ENCODE results near the gene PDE5A.
A peak's percentile ranks its signal among the peaks of the same experiment; 100 is the strongest.

Gene PDE5A

GRCh38 chr4:119585771-119586170, 42.8 kb downstream of the PDE5A start:
- no peak for DNase-seq (ENCODE audit: low read depth in 2 of 2)

GRCh38 chr4:119581190-119581873, 47.3 kb downstream of the PDE5A start:
- DNase-seq (ENCODE audit: low read depth in 2 of 2): no peak

- no peak for DNase-seq (ENCODE audit: low read depth in 2 of 2)
These were observed 48.3 kb downstream of the PDE5A start for GRCh38 chr4:119580293-119580692.

- DNase-seq (ENCODE audit: low read depth in 2 of 2): no peak
These were observed 48.8 kb downstream of the PDE5A start for GRCh38 chr4:119579823-119580222.

DNA sequence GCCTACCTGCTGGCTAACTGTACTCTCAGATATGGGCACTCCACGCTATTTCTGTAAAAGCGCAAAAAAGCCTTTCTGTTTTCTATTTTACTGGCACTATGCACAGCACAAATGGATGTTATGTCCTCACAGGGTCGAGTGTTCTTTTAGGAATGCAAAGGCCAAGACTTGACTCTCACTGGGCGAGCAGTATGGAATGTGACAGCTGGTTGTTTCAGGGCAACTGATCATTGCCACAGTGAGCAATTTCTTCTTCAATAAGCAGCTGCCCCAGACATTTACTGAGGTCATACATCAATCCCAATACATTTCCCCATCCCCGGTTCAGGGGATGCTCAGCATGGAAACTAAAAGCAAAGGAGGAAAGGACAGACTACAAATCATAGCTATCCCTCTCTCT, 58.2 kb downstream of the PDE5A start:
- DNase-seq (ENCODE audit: low read depth in 2 of 2): no peak

GRCh38 chr4:119564106-119564505, 64.5 kb downstream of the PDE5A start:
- DNase-seq (ENCODE audit: low read depth in 2 of 2): no peak

- DNase-seq (ENCODE audit: low read depth in 2 of 2): peak; percentile 16 to 30
These were observed 69.5 kb downstream of the PDE5A start for GRCh38 chr4:119559044-119559647.

DNA sequence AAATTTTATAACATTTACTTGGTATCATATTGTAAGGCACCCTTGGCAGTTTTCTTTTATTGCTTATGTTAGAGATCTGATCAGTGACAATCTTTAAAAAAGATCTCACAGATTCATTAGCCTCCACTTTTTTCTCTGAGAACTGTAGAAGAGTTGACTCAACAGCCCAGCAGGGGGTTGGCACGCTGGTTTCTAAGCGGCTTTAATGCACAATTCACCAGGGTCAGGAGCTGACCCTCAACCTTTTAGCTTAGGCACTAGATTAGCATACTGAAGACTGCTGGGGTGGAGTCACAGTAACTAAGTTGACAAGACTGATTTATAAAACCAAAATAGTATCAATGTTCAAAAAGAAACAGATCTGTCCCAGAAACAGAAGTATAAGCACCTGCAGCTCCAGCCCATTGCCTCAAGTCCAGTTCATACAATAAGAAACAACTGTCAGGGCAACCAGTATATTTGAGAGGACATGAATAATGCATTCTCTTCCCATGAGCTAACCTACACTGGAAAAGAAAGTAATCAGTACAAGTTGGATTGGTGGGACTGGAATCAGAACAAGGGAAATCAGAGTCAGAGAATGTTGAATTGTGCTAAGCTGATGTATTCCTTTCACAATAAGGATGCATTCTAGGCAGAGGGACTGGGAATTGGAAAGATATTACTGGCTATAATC, 77.6 kb downstream of the PDE5A start:
- DNase-seq (ENCODE audit: low read depth in 2 of 2): no peak

DNA sequence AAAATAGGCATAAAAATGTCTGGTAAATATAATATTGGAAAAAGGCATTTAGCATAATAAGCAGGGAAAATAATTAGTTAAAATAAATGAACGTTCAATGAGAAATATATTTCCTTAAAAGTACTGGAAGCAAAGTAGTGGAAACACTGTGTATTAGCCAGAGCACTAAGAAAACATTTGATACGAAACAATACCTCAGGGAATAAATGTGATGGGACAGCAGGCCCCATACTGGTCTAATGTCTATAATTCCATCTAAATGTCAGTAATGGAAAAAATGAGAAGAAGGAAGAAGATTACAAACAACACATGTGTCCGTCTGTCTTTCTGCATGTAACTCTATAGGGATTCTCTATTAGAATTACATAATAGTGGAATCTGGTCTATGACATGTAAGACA, 79.0 kb downstream of the PDE5A start:
- DNase-seq (ENCODE audit: low read depth in 2 of 2): no peak

- no peak for DNase-seq (ENCODE audit: low read depth in 2 of 2)
These were observed 84.8 kb downstream of the PDE5A start for GRCh38 chr4:119543779-119544178.

DNA sequence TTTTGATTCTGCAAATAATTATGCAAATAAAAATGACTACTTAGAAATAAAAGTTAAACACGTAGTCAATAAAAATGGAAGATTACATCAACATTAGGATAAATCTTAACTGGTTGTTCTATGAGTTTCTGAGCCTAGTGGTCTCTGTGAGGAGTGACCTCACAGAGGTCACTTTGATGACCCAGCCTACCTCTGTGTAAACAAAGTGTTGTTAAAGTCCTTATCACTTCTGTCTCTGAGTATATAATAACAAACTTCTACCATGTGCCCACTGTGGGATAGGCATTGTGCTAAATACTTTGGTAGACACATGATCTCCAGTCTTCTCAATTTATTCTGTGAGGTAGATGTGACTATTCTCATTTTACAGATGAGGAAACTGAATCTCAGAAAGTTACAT, 85.4 kb downstream of the PDE5A start:
- DNase-seq (ENCODE audit: low read depth in 2 of 2): no peak

GRCh38 chr4:119540249-119540648, 88.4 kb downstream of the PDE5A start:
- DNase-seq (ENCODE audit: low read depth in 2 of 2): no peak

- DNase-seq (ENCODE audit: low read depth in 2 of 2): no peak
These were observed 91.0 kb downstream of the PDE5A start for GRCh38 chr4:119537586-119537985.

- no peak for DNase-seq (ENCODE audit: low read depth in 2 of 2)
These were observed 91.8 kb downstream of the PDE5A start for GRCh38 chr4:119536572-119537528.

DNA sequence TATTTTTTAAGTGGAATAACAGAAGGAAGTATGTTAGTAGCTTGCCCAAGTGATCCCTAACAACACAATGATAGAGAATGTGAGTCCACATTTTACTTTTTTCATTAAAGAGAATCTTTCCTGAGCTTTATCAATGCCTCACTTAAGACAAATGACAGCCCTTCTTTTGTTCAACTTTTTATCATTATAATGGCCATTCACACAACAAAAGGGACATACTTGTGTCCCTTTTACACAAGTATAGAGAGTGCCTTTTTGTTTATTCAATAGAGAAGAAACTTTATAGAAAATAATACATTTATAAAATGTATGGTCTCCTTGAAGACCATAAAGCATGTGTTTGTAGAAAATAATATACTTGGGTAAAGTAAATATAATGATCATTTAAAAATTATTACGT, 96.3 kb downstream of the PDE5A start:
- no peak for DNase-seq (ENCODE audit: low read depth in 2 of 2)

- DNase-seq (ENCODE audit: low read depth in 2 of 2): no peak
These were observed 98.8 kb downstream of the PDE5A start for GRCh38 chr4:119529788-119530187.

DNA sequence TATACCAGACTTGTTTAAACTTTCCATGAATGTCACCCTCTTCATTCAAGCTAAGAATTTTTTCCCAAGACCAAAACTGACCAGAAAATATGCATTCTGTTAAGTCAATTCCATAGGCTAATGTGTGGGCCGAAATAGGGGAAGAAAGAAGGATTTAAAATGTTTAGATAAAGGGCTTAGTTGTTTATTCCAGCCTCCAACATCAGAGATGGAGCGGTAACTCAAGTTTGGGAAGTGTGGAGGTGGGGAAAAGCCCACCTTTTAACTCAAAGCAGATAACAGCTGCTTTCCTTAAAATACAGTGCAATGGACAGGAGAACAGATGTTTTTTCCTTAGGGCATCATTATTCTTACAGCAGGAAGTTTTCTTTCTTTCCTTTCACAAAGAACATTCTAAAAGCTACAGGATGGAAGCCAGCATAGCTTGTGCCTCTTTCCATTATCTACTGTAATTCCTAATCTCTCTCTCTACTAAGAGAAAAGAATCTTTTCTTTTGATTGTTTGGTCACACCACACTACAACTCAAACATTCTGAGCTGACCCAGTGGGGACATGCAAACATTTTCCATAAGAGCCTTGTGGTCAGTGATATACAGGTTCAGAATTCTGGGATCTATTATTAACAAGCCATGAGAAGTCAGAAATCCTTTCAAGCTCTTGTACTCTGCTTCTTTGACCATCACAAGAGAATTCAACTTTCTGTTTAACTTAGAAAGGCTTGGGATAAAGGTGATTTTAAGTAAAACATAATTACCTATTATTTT, 101.6 kb downstream of the PDE5A start:
- DNase-seq (ENCODE audit: low read depth in 2 of 2): no peak

DNA sequence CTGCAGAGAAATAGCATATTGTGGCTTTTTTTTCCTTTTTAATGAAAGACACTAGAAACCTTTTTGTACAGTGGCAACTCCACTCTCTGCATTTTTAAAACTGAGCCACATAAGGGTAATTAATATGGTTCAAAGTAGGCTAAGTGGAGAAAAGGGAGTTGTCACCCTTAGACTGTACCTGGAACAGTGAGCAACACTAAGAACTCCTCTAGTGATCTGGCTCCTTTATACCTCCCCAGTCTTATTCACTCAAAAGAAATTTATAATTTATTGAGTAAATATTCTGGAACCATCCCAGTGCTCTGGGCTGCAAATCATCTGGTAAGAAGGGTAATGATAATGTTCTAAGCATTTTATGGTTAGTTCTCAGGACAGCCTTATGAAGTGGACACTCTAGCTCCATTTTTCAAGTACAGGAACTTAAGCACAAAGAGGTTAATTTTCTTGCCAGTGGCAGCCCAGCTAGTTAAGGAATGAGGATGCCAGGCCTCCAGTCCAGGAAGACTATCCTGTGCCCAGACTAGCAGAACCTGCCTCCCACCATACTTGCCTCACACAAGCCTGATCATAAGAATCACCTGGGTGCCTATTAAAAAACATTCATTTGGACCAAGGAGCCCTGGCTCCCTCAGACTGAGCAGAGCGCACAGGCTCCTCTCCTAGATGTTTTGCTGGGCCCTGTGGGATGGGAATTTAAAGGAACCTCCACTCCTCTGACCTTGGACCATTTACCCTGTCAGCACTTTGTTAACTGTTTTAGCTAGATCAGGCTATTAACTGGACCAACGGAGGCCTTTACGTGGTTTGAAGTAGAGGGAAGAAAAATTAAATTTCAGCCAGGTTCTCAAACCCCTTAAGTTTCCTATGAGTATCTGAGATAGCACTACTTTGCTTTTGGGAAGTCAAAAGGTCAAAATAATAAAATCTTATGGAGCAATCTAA, 102.6 kb downstream of the PDE5A start:
- DNase-seq (ENCODE audit: low read depth in 2 of 2): no peak

- peak in 1 of 2 experiments; percentile 47 for DNase-seq (ENCODE audit: low read depth in 2 of 2)
These were observed 103.4 kb downstream of the PDE5A start for GRCh38 chr4:119525005-119525749.

Data from fibroblast of skin of left biceps (primary cell).